GM21619 (cell line): ENCODE results near the gene CIAO2A.
A peak's percentile ranks its signal among the peaks of the same experiment; 100 is the strongest.

ENCODE experiments used
- ATAC-seq: cut with Tn5 transposase; IDR thresholded peaks from one replicate; pipeline ENCODE4 v1.9.1; 2021; ENCODE audit not compliant: unreplicated experiment

Gene CIAO2A

GRCh38 chr15:64045101-64045435, 48.6 kb downstream of the CIAO2A start:
- ATAC-seq = no peak

- ATAC-seq = peak; percentile 52
Observed at GRCh38 chr15:64044300-64045100, 49.1 kb downstream of the CIAO2A start.

GRCh38 chr15:64038878-64039610, 54.6 kb downstream of the CIAO2A start:
- no peak for ATAC-seq

GRCh38 chr15:64037966-64038365, 55.7 kb downstream of the CIAO2A start:
- no peak for ATAC-seq

- ATAC-seq = no peak
Observed at GRCh38 chr15:64037116-64037515, 56.5 kb downstream of the CIAO2A start.

- ATAC-seq = no peak
Observed at GRCh38 chr15:64035525-64035924, 58.1 kb downstream of the CIAO2A start.

GRCh38 chr15:64034519-64034918, 59.1 kb downstream of the CIAO2A start:
- ATAC-seq = no peak

GRCh38 chr15:64032329-64032728, 61.3 kb downstream of the CIAO2A start:
- ATAC-seq = no peak

GRCh38 chr15:64030123-64030522, 63.5 kb downstream of the CIAO2A start:
- no peak for ATAC-seq

- ATAC-seq = no peak
Observed at GRCh38 chr15:64029633-64030032, 64.0 kb downstream of the CIAO2A start.

GRCh38 chr15:64029110-64029509, 64.5 kb downstream of the CIAO2A start:
- no peak for ATAC-seq

GRCh38 chr15:64026591-64026990, 67.0 kb downstream of the CIAO2A start:
- ATAC-seq = no peak

GRCh38 chr15:64024172-64025050, 69.2 kb downstream of the CIAO2A start:
- ATAC-seq = no peak

GRCh38 chr15:64023220-64023619, 70.4 kb downstream of the CIAO2A start:
- no peak for ATAC-seq

- no peak for ATAC-seq
Observed at GRCh38 chr15:64022571-64022970, 71.1 kb downstream of the CIAO2A start.
